Measurements from ENCODE around the gene SRPK1.
A peak's percentile ranks its signal among the peaks of the same experiment; 100 is the strongest.

SRPK1 gene

DNA sequence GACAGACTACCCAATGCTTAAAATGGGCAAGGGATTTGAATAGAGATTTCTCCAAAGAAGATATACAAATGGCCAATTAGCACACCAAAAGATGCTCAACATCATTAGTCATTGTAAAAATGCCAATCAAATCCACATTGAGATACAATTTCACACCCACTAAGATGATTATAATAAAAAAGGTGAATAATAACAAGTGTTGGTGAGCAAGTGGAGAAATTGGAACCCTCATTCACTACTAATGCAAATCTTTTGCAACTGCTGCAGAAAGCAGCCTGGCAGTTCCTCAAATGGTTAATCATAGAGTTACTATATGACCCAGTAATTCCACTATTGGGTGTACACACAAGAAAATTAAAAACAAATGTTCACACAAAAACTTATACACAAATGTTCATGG lies 103.4 kb downstream of the SRPK1 start:
- DNase-seq (ENCODE audit: low spot score), result no peak

DNA sequence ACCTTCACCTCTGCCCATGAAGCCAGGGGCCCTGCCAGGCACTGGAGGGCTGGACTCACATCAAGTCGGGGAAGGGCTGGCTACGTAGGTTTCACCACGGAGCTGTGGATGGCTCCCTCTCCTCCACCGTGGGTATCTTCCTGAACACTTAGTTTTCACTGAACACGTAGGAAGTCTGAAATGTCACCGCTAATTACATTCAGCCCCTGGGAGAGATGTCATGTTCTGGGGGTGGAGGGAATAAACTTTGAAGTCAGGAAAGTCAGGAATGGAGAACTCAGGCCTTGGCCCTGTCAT lies 109.3 kb downstream of the SRPK1 start:
- no peak for DNase-seq (ENCODE audit: low spot score)

DNA sequence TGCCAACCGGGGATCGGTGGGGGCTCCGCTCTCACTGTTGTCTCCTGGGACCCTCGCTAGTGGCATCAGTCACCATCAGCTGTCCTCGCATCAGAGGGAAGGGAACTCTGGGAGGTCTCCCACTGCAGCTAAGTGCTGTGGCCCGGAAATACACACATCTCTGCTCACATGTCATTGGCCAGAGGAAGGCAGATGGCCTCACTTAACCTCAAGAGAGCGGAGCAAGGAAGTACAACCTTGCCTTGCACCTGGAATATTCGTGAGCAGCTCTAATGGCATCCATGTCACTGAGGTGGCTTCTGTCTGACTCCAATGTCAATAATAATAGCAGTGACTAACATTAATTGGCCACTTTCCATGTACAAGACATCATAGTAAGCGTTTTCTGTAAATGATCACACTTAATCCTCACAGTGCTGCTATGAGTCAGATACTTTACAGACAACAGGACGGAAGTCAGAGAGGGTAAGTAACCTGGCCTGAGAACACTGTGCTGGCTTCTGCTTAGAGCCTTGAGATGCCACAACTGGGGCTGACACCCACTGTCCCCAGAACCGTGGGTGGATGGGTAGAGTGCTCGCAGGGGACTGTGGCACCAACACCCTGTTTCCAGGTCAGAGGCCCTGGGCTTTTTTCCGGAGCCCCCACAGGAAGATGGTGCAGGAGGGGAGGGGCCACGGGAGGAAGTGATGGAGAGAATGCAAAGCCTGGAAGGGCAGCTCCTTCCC lies 109.8 kb downstream of the SRPK1 start:
- peak; percentile 94 for DNase-seq (ENCODE audit: low spot score)

DNA sequence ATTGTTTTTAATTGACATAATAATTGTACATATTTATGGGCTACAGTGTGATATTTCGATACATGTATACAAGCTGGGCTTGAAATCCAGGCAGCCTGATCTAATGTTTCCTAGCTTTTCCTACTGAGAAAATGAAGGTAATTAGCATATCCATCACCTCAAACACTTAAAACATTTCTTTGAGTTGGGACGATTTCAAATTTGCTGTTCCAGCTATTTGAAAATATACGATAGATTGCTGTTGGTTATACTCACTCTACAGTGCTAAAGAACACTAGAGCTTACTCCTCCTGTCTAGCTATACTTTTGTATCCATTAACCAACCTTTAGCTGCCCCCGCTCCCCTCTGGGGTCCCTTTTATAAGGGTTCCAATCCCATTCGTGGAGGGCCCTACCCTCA lies 111.1 kb downstream of the SRPK1 start:
- DNase-seq (ENCODE audit: low spot score), result no peak

DNA sequence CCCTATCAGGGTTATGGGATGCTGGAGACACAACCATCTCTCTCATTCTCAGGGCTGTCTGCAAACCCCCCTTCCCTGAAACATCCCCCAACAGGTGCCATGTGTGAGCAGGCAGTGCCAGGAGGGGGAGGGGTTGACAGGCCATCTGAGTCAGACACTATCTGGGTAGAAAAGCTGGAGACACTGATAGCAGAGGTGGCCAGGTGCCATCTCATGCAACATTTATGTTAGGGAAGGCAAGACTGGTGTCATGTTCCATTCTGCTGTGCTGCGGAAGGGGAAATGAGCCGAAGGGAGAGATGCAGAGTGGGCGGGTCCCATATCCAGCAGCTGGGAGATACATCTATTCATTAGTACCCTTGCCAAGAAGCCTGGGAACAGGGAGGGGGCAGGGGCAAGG lies 112.2 kb downstream of the SRPK1 start:
- DNase-seq (ENCODE audit: low spot score), result no peak

DNA sequence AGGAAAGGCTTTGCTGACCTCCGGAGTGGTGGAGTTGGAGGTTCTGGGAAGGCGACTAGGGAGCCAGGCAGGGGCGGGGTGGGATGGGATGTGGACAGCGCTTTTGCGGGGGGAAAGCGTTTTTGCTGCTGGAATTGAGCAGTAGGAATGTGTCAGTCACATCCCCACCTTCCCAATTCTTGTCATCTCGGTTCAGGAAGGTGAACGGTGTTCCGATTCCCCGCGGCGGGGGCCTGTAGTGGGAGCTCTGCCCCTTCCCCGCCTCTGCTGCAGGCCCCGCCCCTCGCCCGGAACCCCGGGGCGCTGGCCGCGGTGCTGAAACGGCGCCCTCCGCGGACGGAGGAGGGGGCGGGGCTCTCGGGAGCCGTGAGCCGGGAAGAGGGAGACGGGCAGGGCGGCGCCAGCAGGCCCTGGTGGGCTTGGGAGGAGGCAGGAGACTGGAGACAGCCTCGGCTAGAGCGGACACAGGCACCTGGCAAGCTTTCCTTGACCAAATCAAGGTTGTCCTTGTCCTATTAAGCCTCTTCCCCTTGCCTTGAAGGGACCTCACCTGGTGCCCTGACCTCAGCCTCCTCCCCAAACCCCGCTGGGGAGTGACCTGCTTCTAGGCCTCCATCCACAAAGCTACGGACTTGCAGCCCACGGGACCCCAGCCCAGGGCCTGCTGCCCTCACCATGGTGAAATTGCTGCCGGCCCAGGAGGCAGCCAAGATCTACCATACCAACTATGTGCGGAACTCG lies 115.7 kb downstream of the SRPK1 start, which contains the start of gene LHFPL5:
LHFPL5 (plus strand) TSS at position 357 of the 741 bp plus-strand sequence; CDS start at position 676, 319 bp downstream.
- no peak for DNase-seq (ENCODE audit: low spot score)

DNA sequence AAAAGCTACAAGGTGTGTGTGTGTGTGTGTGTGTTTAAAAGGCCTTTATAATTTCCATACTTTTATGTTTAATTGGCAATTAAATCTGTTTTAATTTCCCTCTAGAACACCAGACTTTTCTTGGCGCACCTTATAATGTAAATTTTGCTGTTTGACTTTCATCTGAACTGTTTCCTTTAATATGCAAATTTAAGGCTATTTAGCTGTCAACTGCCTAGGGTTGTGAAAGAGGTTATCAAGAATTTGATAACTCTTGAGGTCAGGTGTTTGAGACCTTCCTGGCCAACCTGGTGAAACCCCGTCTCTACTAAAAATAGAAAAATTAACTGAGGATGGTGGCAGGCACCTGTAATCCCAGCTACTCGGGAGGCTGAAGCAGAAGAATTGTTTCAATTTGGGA lies 119.8 kb downstream of the SRPK1 start:
- no peak for DNase-seq (ENCODE audit: low spot score)

DNA sequence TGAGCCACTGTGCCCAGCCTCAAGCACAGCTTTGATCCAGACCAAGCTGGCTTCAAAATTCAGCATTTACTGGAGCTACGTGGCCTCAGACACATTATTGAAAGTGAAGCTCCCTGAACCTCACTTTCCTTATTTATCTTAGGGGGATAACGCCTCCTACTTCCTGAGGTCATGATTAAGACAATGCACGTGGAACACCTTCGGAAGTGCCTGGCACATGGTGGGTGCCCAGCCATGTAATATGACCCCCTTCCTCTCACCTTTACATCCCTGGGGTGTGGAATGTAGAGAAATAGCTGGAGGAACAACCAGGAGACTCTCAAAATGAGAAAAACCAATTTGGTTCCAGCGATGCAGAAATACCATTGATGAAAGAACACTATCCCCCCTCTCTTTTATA lies 122.2 kb downstream of the SRPK1 start:
- no peak for DNase-seq (ENCODE audit: low spot score)

DNA sequence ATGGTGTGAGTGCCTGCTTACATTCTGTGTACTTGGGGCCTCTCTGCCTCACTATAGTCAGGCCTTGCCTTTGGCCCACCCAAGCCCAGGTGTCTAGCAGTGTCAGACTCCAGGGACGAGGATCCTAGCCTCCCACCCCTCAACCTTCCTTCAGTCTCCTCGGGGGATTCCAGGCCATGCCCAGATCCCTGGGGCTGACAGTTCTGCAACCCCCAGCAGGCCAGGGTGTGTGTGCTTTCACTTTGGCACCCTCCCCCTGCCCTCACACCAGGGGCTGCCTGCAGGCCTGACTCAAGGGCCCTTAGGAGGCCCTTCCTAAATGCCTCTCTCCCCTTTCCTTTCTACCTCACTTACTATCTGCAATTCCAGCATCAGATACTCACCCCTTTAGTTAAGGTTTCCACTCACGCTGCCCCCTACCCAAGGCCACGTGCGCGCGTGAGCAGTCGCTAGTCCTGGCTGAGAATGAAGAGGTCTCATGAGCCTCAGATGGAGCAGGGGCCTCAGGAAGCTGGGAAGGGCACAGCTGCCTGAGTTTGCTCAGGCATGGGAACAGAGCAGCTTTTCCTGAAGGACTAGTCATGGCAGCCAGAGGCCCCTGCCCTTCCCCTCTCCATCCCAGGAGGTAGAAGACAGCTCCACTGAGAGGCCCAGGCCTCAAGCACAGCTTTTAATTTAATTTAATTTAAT lies 122.9 kb downstream of the SRPK1 start:
- DNase-seq (ENCODE audit: low spot score), result no peak

DNA sequence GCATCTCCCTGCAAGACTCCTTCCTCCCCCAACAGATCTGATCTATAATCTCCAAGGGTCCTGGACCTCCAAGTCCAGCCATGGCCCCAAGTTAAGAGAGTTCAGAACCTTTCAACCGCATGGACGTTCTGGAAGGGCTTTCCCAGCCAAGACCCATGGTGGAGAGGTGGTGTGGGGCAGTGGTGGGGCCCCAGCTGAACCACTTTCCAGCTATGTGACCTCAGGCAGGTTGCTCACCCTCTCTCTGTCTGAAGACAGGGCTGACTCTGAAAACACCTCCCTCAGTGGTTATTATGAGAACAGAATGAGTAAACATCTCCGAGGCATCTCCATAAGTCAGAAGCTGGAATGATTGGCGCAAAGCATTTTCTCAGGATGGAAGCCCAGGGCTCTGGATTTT lies 124.7 kb downstream of the SRPK1 start:
- DNase-seq (ENCODE audit: low spot score), result no peak

DNA sequence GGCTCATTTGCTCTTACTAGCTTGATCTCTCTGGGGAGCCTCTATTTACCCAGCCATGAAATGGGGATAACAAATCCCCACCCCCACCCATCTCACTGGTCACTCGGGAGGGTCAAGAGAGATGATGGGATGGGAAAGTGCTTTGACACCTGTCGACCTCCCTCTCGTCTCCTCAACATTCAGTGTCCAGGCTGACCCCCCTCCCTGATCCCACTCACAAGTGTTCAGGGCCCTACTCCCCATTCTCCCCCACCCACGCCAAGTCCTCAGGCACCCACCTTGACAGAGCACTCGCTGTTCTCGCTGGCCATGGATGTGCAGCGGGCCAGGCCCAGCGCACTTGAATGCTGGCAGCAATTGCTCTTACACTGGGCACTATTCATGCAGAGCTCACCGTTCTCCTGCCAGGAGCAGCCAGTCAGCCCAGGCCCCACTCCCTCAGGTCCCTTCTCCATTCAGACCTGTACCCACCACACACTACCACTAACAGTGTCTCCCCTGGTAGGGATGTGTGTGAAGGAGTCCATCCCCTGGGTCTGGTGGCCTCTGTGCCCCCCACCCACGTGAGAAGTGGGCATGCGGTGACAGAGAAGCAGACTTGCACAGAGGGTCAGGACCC lies 125.3 kb downstream of the SRPK1 start:
- no peak for DNase-seq (ENCODE audit: low spot score)

DNA sequence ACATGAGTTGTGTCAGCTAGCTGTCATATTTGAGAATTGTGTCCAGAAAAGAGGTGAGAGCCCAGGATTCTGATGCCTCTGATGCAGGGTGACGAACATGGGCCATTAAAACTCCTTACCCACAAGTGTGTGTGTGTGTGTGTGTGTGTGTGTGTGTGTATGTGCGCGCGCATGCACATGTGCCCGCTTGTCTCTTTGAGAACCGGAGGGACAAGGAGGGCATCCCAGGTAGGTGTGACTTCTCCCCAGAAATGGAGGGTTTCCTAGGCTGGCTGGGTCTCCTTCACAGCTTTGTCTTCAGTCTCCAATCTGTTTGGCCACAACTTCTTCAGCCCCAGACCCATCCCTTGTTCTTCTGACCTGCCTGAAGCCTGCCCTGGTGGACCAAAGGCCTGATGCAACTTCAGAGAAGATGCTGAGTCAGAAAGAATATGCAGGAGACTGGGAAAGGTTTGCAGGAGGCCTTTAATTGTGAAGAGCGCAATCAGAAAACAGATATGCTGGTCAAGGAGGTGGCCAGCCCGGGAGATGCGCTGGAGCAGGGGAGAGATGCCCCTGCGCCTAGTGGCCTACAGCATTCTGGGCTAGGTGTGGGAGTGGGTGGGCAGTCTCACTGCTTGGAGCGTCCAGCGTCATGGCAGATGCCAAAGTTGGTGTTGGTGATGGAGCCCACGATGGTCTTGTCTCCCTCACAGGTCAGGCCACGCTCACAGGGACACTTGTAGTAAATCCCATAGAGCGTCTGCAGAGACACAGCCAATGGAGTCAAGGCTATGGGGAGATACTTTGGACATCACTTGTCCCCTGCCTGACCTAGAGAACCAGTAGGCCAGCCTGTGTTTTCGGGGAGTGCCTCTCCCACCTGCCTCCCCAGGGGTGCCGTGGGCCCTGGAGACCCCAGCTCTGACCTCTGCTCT lies 126.1 kb downstream of the SRPK1 start:
- DNase-seq (ENCODE audit: low spot score), result no peak

DNA sequence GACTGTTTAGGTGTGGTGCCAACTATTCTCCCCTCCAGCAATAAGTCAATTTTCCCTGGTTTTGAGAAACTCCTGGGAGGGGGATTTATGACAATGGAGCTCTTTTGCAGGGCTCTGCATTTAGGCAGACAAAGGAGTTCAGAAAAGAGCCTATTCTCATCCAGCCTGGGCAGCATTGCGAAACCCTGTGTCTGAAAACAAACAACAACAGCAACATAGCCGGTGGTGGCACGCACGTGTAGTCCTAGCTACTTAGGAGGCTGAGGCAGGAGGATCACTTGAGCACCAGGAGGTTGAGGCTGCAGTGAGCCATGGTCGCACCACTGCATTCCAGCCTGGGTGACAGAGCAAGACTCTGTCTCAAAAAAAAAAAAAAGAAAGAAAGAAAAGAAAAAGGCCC lies 130.2 kb downstream of the SRPK1 start:
- no peak for DNase-seq (ENCODE audit: low spot score)

DNA sequence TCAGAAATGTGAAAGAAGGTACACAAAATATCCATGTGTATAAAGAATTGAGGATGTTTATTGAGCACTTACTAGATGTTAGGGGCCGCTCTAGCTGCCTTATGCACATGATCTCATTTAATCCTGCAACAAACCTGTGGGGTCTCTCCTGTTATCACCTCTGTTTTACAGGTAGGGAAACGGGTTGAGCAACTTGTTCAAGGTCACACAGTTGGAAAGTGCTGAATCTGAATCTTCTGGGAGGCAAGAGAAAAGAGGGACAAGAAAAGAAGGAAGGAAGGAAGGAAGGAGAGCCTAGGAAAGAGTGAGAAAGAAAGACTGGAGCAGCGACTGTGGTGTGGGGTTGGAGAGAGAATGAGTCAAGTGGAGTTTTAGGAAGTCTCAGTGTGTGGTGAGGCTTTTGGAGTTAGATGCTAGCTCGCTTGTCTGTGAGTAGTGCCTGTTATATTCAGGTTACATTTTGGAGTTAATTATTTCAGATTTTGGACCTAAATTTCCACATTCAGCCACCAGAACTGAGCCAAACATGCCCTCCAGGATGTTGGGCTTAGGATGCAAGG lies 132.4 kb downstream of the SRPK1 start:
- no peak for DNase-seq (ENCODE audit: low spot score)

DNA sequence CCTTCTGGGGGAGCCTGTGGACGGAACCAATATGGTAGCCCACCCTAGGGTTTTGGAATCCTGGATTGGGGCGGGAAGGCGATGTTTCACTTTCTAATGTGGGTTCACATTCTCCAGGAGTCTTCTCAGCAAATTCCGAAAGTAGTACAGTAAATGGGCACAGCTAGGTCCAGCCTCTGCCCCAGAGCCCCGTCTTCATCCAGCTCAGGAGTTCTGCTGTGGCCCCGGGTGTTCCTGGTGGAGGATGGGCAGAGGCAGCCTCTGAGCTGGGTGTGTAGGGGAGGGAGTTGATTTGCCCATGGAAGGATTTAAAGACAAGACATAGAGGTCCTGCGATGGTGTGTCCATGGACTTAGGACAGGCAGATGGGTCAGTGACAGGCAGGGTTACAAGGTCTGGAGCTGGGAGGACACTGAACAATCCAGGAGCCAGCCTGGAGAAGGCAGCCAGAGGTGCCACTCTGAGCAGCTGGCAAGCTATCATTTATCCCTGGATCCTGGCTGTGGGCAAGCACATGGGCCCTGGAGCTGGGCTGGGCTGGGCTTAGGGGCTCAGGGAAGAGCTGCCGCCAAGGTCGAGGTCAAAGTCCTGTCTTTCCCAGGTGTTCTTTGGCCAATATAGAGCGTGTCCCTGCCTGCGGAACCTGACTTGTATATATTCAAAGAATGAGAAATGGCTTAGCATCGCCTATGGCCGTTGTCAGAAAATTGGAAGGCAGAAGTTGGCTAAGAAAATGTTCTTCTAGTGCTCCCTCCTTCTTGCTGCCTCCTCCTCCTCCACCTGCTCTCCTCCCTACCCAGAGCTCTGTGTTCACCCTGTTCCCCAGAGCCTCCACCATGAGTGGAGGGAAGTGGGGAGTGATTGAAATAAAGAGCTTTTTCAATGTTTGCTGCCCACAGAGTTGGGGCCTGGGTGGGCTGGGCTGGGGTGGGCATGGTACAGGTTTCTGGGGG lies 133.4 kb downstream of the SRPK1 start:
- no peak for DNase-seq (ENCODE audit: low spot score)

DNA sequence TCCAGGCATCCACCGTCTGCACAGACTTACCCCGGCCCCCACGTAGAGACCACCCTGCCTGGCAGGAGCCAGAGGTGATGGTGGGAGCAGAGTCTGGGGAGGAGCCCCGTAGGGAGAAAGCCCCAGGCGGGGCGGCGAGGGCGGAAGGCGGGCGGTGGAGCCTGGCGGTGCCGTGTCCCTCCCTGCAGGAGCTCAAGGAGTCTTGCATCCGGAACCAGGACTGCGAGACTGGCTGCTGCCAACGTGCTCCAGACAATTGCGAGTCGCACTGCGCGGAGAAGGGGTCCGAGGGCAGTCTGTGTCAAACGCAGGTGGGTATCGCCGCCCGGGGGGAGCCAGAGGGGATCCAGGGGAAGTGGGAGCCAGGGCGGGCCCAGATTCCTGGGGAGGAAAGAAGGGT lies 134.1 kb downstream of the SRPK1 start:
- DNase-seq (ENCODE audit: low spot score), result no peak

DNA sequence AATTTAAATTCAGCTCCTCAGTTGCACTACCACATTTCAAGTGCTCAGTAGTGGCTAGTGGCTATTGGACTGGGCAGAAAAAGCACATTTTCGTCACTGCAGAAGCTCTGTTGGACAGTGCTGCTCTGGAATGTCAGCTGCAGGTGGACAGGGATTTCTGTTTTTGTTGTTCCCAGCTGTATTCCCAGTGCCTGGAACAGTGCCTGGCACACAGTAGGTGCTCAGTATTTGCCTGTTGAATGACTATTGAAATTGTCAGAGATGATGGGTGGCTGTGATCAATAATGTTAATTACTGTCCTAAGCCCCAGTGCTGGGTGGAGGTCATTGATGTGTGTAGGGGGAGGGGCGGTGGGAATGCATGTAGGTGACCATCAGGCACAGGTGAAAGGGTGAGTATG lies 134.6 kb downstream of the SRPK1 start:
- no peak for DNase-seq (ENCODE audit: low spot score)

DNA sequence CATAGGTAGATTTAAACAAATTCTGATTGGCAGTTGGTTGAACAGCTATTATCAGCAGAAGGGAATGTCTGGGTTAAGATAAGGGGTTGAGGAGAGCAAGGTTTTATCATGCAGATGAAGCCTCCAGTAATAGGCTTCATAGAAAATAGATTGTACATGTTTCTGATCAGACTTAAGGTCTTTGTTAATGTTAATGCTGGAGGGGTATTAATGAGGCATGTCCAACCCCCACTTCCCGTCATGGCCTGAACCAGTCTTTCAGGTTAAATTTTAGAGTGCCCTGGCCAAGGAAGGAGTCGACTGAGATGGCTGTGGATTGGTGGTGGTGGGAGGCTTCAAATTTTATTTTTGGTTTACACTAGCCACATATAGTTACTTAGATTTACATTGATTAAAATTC lies 136.7 kb downstream of the SRPK1 start:
- DNase-seq (ENCODE audit: low spot score), result no peak
